ENCODE data around the gene TMEM255B.
"Not testable (repeated sequence)": the region's sequence is repeated elsewhere in the genome, so short reads cannot be mapped to it uniquely, and the experiment has no call there.

GRCh38 chr13:113826446-113826845, 67.4 kb downstream of the TMEM255B start:
- not testable (repeated sequence) for TF ChIP-seq CTCF (optimal IDR thresholded peaks at IDR 0.05 in 1 of 3, IDR thresholded peaks at IDR 0.05 in 1 of 3, conservative IDR thresholded peaks at IDR 0.05 in 1 of 3; ENCODE audit: extremely low read depth in 1 of 3, insufficient read depth in 2 of 3, low read length in 3 of 3); EZH2 (IDR thresholded peaks at IDR 0.05; ENCODE audit: low read length)
